GM23338 (cell line): ENCODE results near the gene SERPINH1.

Source experiments
- CREB1 ChIP-seq: fragments of 250-450 bp; sonication (Bioruptor Pico); IDR thresholded peaks from 2 replicates; pipeline ENCODE4 v1.5.0; 2020; ENCODE audit warnings: low read depth, mild to moderate bottlenecking, moderate library complexity
- CTCF ChIP-seq, 2 experiments: fragments of 200-600 bp in 1 of 2; sonication (generic) in 1 of 2; conservative IDR thresholded peaks; 2 replicates each; pipeline versions ENCODE4 v1.5.1 to v1.6.1; 2016 to 2017; ENCODE audit warnings: antibody characterized with exemption in 2 of 2, low read depth in 2 of 2, mild to moderate bottlenecking in 2 of 2, moderate library complexity in 1 of 2
- ETS1 ChIP-seq: IDR thresholded peaks from 2 replicates; pipeline ENCODE4 v1.6.1; 2016; ENCODE audit warnings: antibody characterized with exemption
- EZH2 ChIP-seq: fragments of 200-600 bp; sonication (generic); IDR thresholded peaks from one replicate; pipeline ENCODE4 v1.8.0; 2017; ENCODE audit warnings: antibody characterized with exemption, mild to moderate bottlenecking, low read depth; ENCODE audit not compliant: unreplicated experiment
- EZH2phosphoT487 ChIP-seq: fragments of 200-600 bp; sonication (generic); IDR thresholded peaks from one replicate; pipeline ENCODE4 v1.8.1; 2018; ENCODE audit warnings: antibody characterized with exemption; ENCODE audit not compliant: unreplicated experiment
- JUNB ChIP-seq: IDR thresholded peaks from one replicate; pipeline ENCODE4 v1.6.1; 2016; ENCODE audit warnings: antibody characterized with exemption; ENCODE audit not compliant: unreplicated experiment
- POLR2AphosphoS5 ChIP-seq: IDR thresholded peaks from 2 replicates; pipeline ENCODE4 v1.6.1; 2016; ENCODE audit warnings: antibody characterized with exemption, low read depth
- REST ChIP-seq: IDR thresholded peaks from one replicate; pipeline ENCODE4 v1.6.1; 2018; ENCODE audit warnings: antibody characterized with exemption; ENCODE audit not compliant: unreplicated experiment
- STAT1 ChIP-seq: IDR thresholded peaks from one replicate; pipeline ENCODE4 v1.6.1; 2016; ENCODE audit warnings: antibody characterized with exemption; ENCODE audit not compliant: unreplicated experiment
- ZNF114 ChIP-seq: fragments of 250-450 bp; sonication (Bioruptor Pico); IDR thresholded peaks from 2 replicates; pipeline ENCODE4 v1.5.0; 2020; ENCODE audit warnings: mild to moderate bottlenecking, moderate library complexity
- ZNF331 ChIP-seq: fragments of 250-450 bp; sonication (Bioruptor Pico); IDR thresholded peaks from 2 replicates; pipeline ENCODE4 v1.5.0; 2020; ENCODE audit warnings: low read depth, mild to moderate bottlenecking, moderate library complexity
- ZNF462 ChIP-seq: fragments of 250-450 bp; sonication (Bioruptor Pico); IDR thresholded peaks from 2 replicates; pipeline ENCODE4 v1.5.0; 2020; ENCODE audit warnings: mild to moderate bottlenecking, moderate library complexity

- TF ChIP-seq EZH2 (no peak), CTCF (conservative IDR thresholded peaks at IDR 0.05; ENCODE audit: low read depth in 2 of 2) (no peak), REST (no peak), STAT1 (no peak), POLR2AphosphoS5 (no peak), EZH2phosphoT487 (no peak), CREB1 (CRISPR knock-in tag) (no peak), JUNB (no peak), ETS1 (no peak), ZNF331 (no peak), ZNF114 (CRISPR knock-in tag) (no peak), ZNF462 (CRISPR knock-in tag) (no peak)
Measured at GRCh38 chr11:75567971-75568370, 5.9 kb downstream of the SERPINH1 start.
